ENCODE data around the gene COX6A2.

The COX6A2 gene

GRCh38 chr16:31397096-31397660 lies 31.0 kb downstream of the COX6A2 start:
- POLR2A ChIA-PET: no interaction called here

GRCh38 chr16:31395647-31396046 lies 32.5 kb downstream of the COX6A2 start:
- DNase-seq (ENCODE audit: low read depth, low spot score): no peak
- TF ChIP-seq, protein P1, sequence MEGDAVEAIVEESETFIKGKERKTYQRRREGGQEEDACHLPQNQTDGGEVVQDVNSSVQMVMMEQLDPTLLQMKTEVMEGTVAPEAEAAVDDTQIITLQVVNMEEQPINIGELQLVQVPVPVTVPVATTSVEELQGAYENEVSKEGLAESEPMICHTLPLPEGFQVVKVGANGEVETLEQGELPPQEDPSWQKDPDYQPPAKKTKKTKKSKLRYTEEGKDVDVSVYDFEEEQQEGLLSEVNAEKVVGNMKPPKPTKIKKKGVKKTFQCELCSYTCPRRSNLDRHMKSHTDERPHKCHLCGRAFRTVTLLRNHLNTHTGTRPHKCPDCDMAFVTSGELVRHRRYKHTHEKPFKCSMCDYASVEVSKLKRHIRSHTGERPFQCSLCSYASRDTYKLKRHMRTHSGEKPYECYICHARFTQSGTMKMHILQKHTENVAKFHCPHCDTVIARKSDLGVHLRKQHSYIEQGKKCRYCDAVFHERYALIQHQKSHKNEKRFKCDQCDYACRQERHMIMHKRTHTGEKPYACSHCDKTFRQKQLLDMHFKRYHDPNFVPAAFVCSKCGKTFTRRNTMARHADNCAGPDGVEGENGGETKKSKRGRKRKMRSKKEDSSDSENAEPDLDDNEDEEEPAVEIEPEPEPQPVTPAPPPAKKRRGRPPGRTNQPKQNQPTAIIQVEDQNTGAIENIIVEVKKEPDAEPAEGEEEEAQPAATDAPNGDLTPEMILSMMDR (IDR thresholded peaks at IDR 0.05; ENCODE audit: insufficient read depth, low read length, missing control alignments): no peak
- ChIA-PET POLR2A (no interaction called here), CTCF (no interaction called here)
- no peak overlapping the region for H3K4me3 ChIP-seq (ENCODE audit: low read depth, low read length)

More at GRCh38 chr16:31397096-31397660, 31.0 kb downstream of the COX6A2 start:
- TF ChIP-seq, protein P1 (IDR thresholded peaks at IDR 0.05; ENCODE audit: insufficient read depth, low read length, missing control alignments): no peak
- CTCF ChIA-PET: no interaction called here
- no peak for DNase-seq (ENCODE audit: low read depth, low spot score)
- H3K4me3 ChIP-seq (ENCODE audit: low read depth, low read length): no peak overlapping the region

GRCh38 chr16:31393056-31393455 lies 35.1 kb downstream of the COX6A2 start, which contains the start of gene ITGAD:
Gene ITGAD (plus strand): TSS chr16:31393335. CDS start chr16:31393361, 26 bp downstream.
- TF ChIP-seq, protein P1 (IDR thresholded peaks at IDR 0.05; ENCODE audit: insufficient read depth, low read length, missing control alignments): no peak
- CTCF ChIA-PET: no interaction called here
- H3K4me3 ChIP-seq (ENCODE audit: low read depth, low read length): no peak within 1 kb of the TSS
- POLR2A ChIA-PET: no interaction called here
- DNase-seq (ENCODE audit: low read depth, low spot score): no peak

DNA sequence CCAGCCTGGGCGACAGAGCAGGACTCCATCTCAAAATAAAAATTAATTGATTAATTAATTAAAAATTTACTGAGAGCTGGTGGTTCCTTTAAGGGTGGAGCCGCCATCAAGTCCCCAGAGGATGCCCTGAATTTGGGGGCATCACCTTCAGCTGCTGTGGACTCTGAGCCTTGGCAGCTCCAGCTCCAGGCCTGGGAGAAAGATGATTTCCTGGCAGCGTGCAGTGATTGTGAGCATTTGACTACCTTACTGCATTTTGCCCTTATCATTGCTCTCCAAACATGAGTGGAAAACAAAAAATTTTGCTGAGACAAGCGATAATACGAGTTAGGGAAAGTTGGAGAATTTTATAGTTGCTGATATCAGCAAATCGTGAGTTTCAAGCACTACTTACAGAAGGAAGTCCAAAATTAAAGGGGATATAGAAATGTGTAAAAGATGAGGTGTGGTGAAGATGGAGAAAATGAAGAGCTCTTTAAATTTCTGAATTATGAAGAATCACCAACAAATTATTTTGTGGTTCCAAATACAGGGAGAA lies 37.6 kb downstream of the COX6A2 start:
- ChIA-PET POLR2A (no interaction called here), CTCF (interaction anchor here (1.5 kb wide), 1 partner anchor 15 kb away, joined by 3 read pairs; no protein-coding TSS in a partner anchor)
- TF ChIP-seq, protein P1 (IDR thresholded peaks at IDR 0.05; ENCODE audit: insufficient read depth, low read length, missing control alignments): no peak
- H3K4me3 ChIP-seq (ENCODE audit: low read depth, low read length): no peak overlapping the region
- DNase-seq (ENCODE audit: low read depth, low spot score): no peak

DNA sequence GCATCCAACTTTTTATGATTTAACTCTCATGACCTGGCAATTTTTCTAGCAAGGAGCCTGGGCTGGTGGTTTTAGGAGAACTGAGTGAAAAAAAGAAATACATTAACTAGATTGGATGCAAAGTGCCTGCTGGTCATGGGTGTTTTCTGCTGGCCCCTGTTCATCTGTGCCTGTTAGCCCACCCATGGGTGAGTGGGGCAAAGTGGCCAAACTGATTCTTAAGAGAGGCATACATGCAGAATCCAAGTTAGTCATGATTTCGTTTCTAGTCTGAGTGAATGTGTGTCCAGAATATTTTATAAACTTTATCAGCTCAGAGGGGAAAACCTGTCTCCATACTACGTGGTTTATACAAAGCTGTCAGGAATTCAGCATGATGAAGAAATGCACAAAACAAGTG lies 39.6 kb downstream of the COX6A2 start:
- CTCF ChIA-PET: no interaction called here
- DNase-seq (ENCODE audit: low read depth, low spot score): no peak
- TF ChIP-seq, protein P1 (IDR thresholded peaks at IDR 0.05; ENCODE audit: insufficient read depth, low read length, missing control alignments): no peak
- POLR2A ChIA-PET: no interaction called here
- H3K4me3 ChIP-seq (ENCODE audit: low read depth, low read length): no peak overlapping the region

GRCh38 chr16:31386157-31386984 lies 41.8 kb downstream of the COX6A2 start:
- DNase-seq (ENCODE audit: low read depth, low spot score): no peak
- TF ChIP-seq, protein P1 (IDR thresholded peaks at IDR 0.05; ENCODE audit: insufficient read depth, low read length, missing control alignments): no peak
- ChIA-PET POLR2A (interaction anchor here (0.6 to 1.0 kb wide), 3 partner anchors 16 to 204 kb away, joined by 3 to 5 read pairs (median 4); partner anchors contain the start of gene ZNF843), CTCF (interaction anchor here (0.7 kb wide), 1 partner anchor 21 kb away, joined by 3 read pairs; no protein-coding TSS in a partner anchor)
- H3K4me3 ChIP-seq (ENCODE audit: low read depth, low read length): no peak overlapping the region

All from AG04449 (cell line).